ENCODE results near the gene SNX25. TPM values are rescaled to one million over a fixed set of nuclear protein-coding genes. Genes with fewer than 3 reads are reported as not detected.

The SNX25 gene
- total RNA-seq, 1 experiment from 2014 or later: 8.4 TPM

DNA sequence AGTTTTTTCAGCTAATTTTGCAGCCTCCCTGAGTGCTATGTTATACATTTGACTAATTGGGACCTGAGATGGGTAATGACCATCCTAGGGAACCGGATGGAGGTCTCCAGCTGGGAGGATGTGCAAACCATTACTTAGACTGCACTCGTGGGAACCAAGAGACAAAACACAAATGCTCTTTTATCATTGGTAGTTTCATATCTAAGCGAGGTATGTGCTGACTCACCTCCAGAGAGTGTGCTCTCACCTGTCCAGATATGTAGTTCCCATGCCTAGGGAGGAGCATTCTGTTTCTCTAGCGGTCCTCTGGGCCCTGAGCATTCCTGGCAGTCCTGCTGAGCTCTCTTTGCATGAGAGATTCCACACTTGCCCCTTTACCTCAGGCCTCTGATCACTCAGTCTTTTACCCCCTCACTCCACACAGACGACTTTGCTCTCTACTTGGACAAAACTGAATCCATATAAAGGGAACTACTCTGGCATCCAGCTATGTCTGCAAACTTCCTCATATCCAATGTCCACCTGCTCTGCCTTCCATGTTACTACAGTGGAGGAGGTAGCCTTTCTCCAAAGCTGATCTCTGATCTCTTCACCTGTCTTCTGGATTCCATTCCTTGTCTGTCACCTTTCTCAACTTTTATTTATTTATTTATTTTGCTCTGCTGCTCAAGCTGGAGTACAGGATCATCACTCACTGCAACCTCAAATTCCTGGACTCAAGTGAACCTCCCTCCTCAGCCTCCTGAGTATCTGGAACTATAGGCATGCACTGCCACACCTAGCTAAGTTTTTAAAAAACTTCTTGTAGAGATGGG, 97.9 kb downstream of the SNX25 start:
- Histone ChIP-seq H3K4me2 (ENCODE audit: low read length) (0 out of 2 replicates have a peak overlapping the region, but pooled peaks have one; percentile 75), H3K9ac (ENCODE audit: low read length) (peak overlapping the region; percentile 53), H3F3A (ENCODE audit: low read length, unreplicated experiment) (no peaks in the 10 kb centered on the region), H2AFZ (ENCODE audit: low read length) (no peak overlapping the region), H3K4me3 (ENCODE audit: low read length) (no peak overlapping the region), H3K27me3 (ENCODE audit: low read length) (no peaks in the 10 kb centered on the region), H3K4me1 (ENCODE audit: insufficient read depth, low read length) (peaks cover 29% of the 10 kb centered on the region), H3K9me3 (ENCODE audit: low read length) (no peaks in the 10 kb centered on the region), H3K36me3 (ENCODE audit: low read depth, low read length) (no peaks in the 10 kb centered on the region), H3K9me2 (replicated peaks; ENCODE audit: low read length) (no peaks in the 10 kb centered on the region), H3K27ac (ENCODE audit: low read length) (peak overlapping the region; percentile 90), H4K20me1 (ENCODE audit: low read length) (no peaks in the 10 kb centered on the region), H3K79me2 (ENCODE audit: low read length) (no peaks in the 10 kb centered on the region)
- peak; percentile 66 for DNase-seq
- ATAC-seq: no peak
- no TSS peak for BruUV-seq (replicated peaks)
- ChIA-PET CTCF (no interaction called here), POLR2A (ENCODE audit: unreplicated experiment) (no interaction called here)
- TF ChIP-seq, protein P1, sequence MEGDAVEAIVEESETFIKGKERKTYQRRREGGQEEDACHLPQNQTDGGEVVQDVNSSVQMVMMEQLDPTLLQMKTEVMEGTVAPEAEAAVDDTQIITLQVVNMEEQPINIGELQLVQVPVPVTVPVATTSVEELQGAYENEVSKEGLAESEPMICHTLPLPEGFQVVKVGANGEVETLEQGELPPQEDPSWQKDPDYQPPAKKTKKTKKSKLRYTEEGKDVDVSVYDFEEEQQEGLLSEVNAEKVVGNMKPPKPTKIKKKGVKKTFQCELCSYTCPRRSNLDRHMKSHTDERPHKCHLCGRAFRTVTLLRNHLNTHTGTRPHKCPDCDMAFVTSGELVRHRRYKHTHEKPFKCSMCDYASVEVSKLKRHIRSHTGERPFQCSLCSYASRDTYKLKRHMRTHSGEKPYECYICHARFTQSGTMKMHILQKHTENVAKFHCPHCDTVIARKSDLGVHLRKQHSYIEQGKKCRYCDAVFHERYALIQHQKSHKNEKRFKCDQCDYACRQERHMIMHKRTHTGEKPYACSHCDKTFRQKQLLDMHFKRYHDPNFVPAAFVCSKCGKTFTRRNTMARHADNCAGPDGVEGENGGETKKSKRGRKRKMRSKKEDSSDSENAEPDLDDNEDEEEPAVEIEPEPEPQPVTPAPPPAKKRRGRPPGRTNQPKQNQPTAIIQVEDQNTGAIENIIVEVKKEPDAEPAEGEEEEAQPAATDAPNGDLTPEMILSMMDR (conservative IDR thresholded peaks at IDR 0.05; ENCODE audit: low read depth, low read length): no peak
- TF ChIP-seq EZH2 (IDR thresholded peaks at IDR 0.05; ENCODE audit: low read length, unreplicated experiment) (no peak), EZH2phosphoT487 (IDR thresholded peaks at IDR 0.05; ENCODE audit: borderline replicate concordance, low read length) (no peak)
- intact Hi-C loops (cut with micrococcal nuclease): loop anchor here (5.0 kb wide), 1 partner anchor 40 kb away; no protein-coding TSS in a partner anchor

GRCh38 chr4:185309770-185310169, 100.4 kb downstream of the SNX25 start:
- no peak for DNase-seq
- ChIA-PET POLR2A (ENCODE audit: unreplicated experiment) (no interaction called here), CTCF (no interaction called here)
- Histone ChIP-seq H3K36me3 (ENCODE audit: low read depth, low read length) (no peaks in the 10 kb centered on the region), H3K9ac (ENCODE audit: low read length) (no peak overlapping the region), H3K9me2 (replicated peaks; ENCODE audit: low read length) (no peaks in the 10 kb centered on the region), H3K4me1 (ENCODE audit: insufficient read depth, low read length) (peaks cover 27% of the 10 kb centered on the region), H3K79me2 (ENCODE audit: low read length) (no peaks in the 10 kb centered on the region), H2AFZ (ENCODE audit: low read length) (no peak overlapping the region), H3F3A (ENCODE audit: low read length, unreplicated experiment) (no peaks in the 10 kb centered on the region), H3K4me2 (ENCODE audit: low read length) (no peak overlapping the region), H4K20me1 (ENCODE audit: low read length) (no peaks in the 10 kb centered on the region), H3K9me3 (ENCODE audit: low read length) (no peaks in the 10 kb centered on the region), H3K27ac (ENCODE audit: low read length) (no peak overlapping the region), H3K27me3 (ENCODE audit: low read length) (no peaks in the 10 kb centered on the region), H3K4me3 (ENCODE audit: low read length) (no peak overlapping the region)
- intact Hi-C loops (cut with micrococcal nuclease): loop anchor here (5.0 kb wide), 1 partner anchor 42 kb away; no protein-coding TSS in a partner anchor
- no peak for ATAC-seq
- TF ChIP-seq EZH2phosphoT487 (IDR thresholded peaks at IDR 0.05; ENCODE audit: borderline replicate concordance, low read length) (no peak), EZH2 (IDR thresholded peaks at IDR 0.05; ENCODE audit: low read length, unreplicated experiment) (no peak)
- TF ChIP-seq, protein P1 (conservative IDR thresholded peaks at IDR 0.05; ENCODE audit: low read depth, low read length): no peak
- no TSS peak for BruUV-seq (replicated peaks)

All from PC-3 (cell line).